ENCODE data around the gene SEMA4D. TPM values are rescaled to one million over a fixed set of nuclear protein-coding genes. Genes with fewer than 3 reads are reported as not detected.

Gene SEMA4D
- total RNA-seq, 4 donors from 2014 or later, result 1.5 to 27.8 (median 11.6) TPM

GRCh38 chr9:89512382-89512781 is 14.5 kb upstream of the SEMA4D start:
- H3K36me3 ChIP-seq, result no peaks in the 10 kb centered on the region
- no peaks in the 10 kb centered on the region for H3K9me3 ChIP-seq
- no peaks in the 10 kb centered on the region for H3K4me1 ChIP-seq
- DNase-seq, result no peak
- intact Hi-C loops (cut with DNase I; ENCODE audit: low total_unique reads), result no loop called here
- H3K27me3 ChIP-seq, result no peaks in the 10 kb centered on the region
- TF ChIP-seq CTCF (IDR thresholded peaks at IDR 0.05), result no peak
- TF ChIP-seq POLR2A (IDR thresholded peaks at IDR 0.05), result no peak
- no peak overlapping the region for H3K4me3 ChIP-seq
- H3K27ac ChIP-seq, result no peak overlapping the region

GRCh38 chr9:89508951-89509615 is 11.2 kb upstream of the SEMA4D start:
- no peak for DNase-seq
- H3K27ac ChIP-seq, result no peak overlapping the region
- H3K4me1 ChIP-seq, result no peaks in the 10 kb centered on the region
- H3K27me3 ChIP-seq, result no peaks in the 10 kb centered on the region
- TF ChIP-seq POLR2A (IDR thresholded peaks at IDR 0.05) (no peak), CTCF (IDR thresholded peaks at IDR 0.05) (no peak)
- H3K36me3 ChIP-seq, result no peaks in the 10 kb centered on the region
- H3K4me3 ChIP-seq, result no peak overlapping the region
- no peaks in the 10 kb centered on the region for H3K9me3 ChIP-seq
- intact Hi-C loops (cut with DNase I; ENCODE audit: low total_unique reads), result no loop called here

GRCh38 chr9:89505911-89506310 is 8.0 kb upstream of the SEMA4D start:
- intact Hi-C loops (cut with DNase I; ENCODE audit: low total_unique reads), result no loop called here
- Histone ChIP-seq H3K4me3 (no peak overlapping the region), H3K27me3 (no peaks in the 10 kb centered on the region), H3K36me3 (no peaks in the 10 kb centered on the region), H3K27ac (no peak overlapping the region), H3K4me1 (no peaks in the 10 kb centered on the region), H3K9me3 (no peaks in the 10 kb centered on the region)
- no peak for TF ChIP-seq POLR2A (IDR thresholded peaks at IDR 0.05)
- no peak for TF ChIP-seq CTCF (IDR thresholded peaks at IDR 0.05)
- no peak for DNase-seq

- no peaks in the 10 kb centered on the region for H3K9me3 ChIP-seq
- intact Hi-C loops (cut with DNase I; ENCODE audit: low total_unique reads), result no loop called here
- no peaks in the 10 kb centered on the region for H3K36me3 ChIP-seq
- TF ChIP-seq CTCF (IDR thresholded peaks at IDR 0.05), result no peak
- no peak for TF ChIP-seq POLR2A (IDR thresholded peaks at IDR 0.05)
- DNase-seq, result no peak
- H3K4me1 ChIP-seq, result no peaks in the 10 kb centered on the region
- H3K27me3 ChIP-seq, result no peaks in the 10 kb centered on the region
- no peak overlapping the region for H3K27ac ChIP-seq
- no peak overlapping the region for H3K4me3 ChIP-seq
These were observed 7.1 kb upstream of the SEMA4D start for GRCh38 chr9:89505048-89505447.

- intact Hi-C loops (cut with DNase I; ENCODE audit: low total_unique reads), result no loop called here
- no peak for TF ChIP-seq POLR2A (IDR thresholded peaks at IDR 0.05)
- no peak for TF ChIP-seq CTCF (IDR thresholded peaks at IDR 0.05)
- DNase-seq, result no peak
- Histone ChIP-seq H3K36me3 (no peaks in the 10 kb centered on the region), H3K27me3 (no peaks in the 10 kb centered on the region), H3K4me1 (no peaks in the 10 kb centered on the region), H3K4me3 (no peak overlapping the region), H3K27ac (no peak overlapping the region), H3K9me3 (no peaks in the 10 kb centered on the region)
These were observed 4.8 kb upstream of the SEMA4D start for GRCh38 chr9:89502671-89503070.

Measured in uterus (tissue), 4 donors.